GM12878 (cell line): ENCODE measurements around the gene NPM1. TPM values are rescaled to one million over a fixed set of nuclear protein-coding genes. Genes with fewer than 3 reads are reported as not detected.

Experiments
- ATAC-seq: fragments of 200-7000 bp; cut with Tn5 transposase; 3 replicates; pipeline ENCODE4 v1.9.1; 2020; ENCODE audit warnings: mild to moderate bottlenecking, moderate library complexity
- BruUV-seq: library from RNA; stranded (reverse); fragments of 400-500 nt; replicated peaks from 2 replicates; lab custom pipeline; 2021; lab: Mats Ljungman, UMichigan
- CTCF ChIA-PET: fragments of 300-600 bp; sonication (Branson Sonifier 250); formaldehyde crosslinking; extraction: SDS; loops from one replicate; lab custom pipeline; 2021; ENCODE audit warnings: inconsistent platforms; lab: Yijun Ruan, JAX
- POLR2A ChIA-PET: fragments of 350-600 bp; formaldehyde crosslinking; extraction: SDS; loops from one replicate; lab custom pipeline; 2021; ENCODE audit warnings: inconsistent platforms; lab: Charles Lee
- RAD21 ChIA-PET: fragments of 300-600 bp; sonication (Branson Sonifier 250); formaldehyde crosslinking; loops from one replicate; lab custom pipeline; 2023; ENCODE audit warnings: antibody characterized with exemption; ENCODE audit not compliant: unreplicated experiment; lab: Charles Lee
- SMC1A ChIA-PET: fragments of 300-600 bp; sonication (Branson Sonifier 250); formaldehyde crosslinking; loops from one replicate; lab custom pipeline; 2023; ENCODE audit not compliant: unreplicated experiment, uncharacterized antibody; lab: Charles Lee
- DNase-seq: peaks from one replicate; pipeline ENCODE4 v3.0.0-alpha.2; 2011; ENCODE audit warnings: low read depth, low spot score
- FAIRE-seq: peaks from 3 replicates; lab custom pipeline; 2011; peaks lifted over from hg19 to GRCh38; lab: Jason Lieb, UNC
- H2AFZ ChIP-seq: 2 replicates; pipeline ENCODE4 v1.6.0; 2011; ENCODE audit warnings: low read depth, low read length, control low read depth; ENCODE audit not compliant: control insufficient read depth
- H3K27ac ChIP-seq: 2 replicates; pipeline ENCODE4 v1.5.1; 2011; ENCODE audit warnings: control low read depth; ENCODE audit not compliant: control insufficient read depth, insufficient read depth
- H3K27me3 ChIP-seq, 2 experiments: replicated peaks in 1 of 2; 2 replicates each; pipeline versions ENCODE4 v1.6.0 to v1.6.1; 2011; ENCODE audit warnings: low read length in 1 of 2; ENCODE audit not compliant: control insufficient read depth in 2 of 2, insufficient read depth in 2 of 2
- H3K36me3 ChIP-seq, 2 experiments: 2 replicates each; pipeline ENCODE4 v1.5.1; 2011; ENCODE audit warnings: low read length in 1 of 2; ENCODE audit not compliant: control insufficient read depth in 2 of 2, insufficient read depth in 2 of 2
- H3K4me1 ChIP-seq: 2 replicates; pipeline ENCODE4 v1.6.1; 2011; ENCODE audit warnings: mild to moderate bottlenecking, low read length, moderate library complexity, mixed read lengths; ENCODE audit not compliant: control insufficient read depth, insufficient read depth
- H3K4me2 ChIP-seq: 2 replicates; pipeline ENCODE4 v1.6.0; 2011; ENCODE audit warnings: control low read depth; ENCODE audit not compliant: control insufficient read depth, insufficient read depth
- H3K4me3 ChIP-seq: fragments of 200-600 bp; sonication (generic); 2 replicates; pipeline ENCODE4 v1.5.1; 2016
- H3K79me2 ChIP-seq: 2 replicates; pipeline ENCODE4 v1.6.0; 2011; ENCODE audit warnings: low read length; ENCODE audit not compliant: control insufficient read depth, insufficient read depth
- H3K9ac ChIP-seq: 2 replicates; pipeline ENCODE4 v1.8.0; 2011; ENCODE audit warnings: low read length, control low read depth, mixed read lengths; ENCODE audit not compliant: control insufficient read depth, insufficient read depth
- H3K9me3 ChIP-seq: replicated peaks from 3 replicates; pipeline ENCODE4 v1.5.1; 2011; ENCODE audit warnings: mild to moderate bottlenecking, low read length; ENCODE audit not compliant: control insufficient read depth, insufficient read depth
- H4K20me1 ChIP-seq: 2 replicates; pipeline ENCODE4 v1.6.0; 2011; ENCODE audit not compliant: control insufficient read depth, insufficient read depth
- HDAC2 ChIP-seq: fragments of 200-600 bp; sonication (generic); IDR thresholded peaks from 2 replicates; pipeline ENCODE4 v1.6.1; 2017
- IKZF2 ChIP-seq, 2 experiments: fragments of 450-650 bp; IDR thresholded peaks; 2 replicates each; pipeline ENCODE4 v1.6.1; 2017; ENCODE audit warnings: mild to moderate bottlenecking in 2 of 2, moderate library complexity in 2 of 2
- NR2C2 ChIP-seq: IDR thresholded peaks from 2 replicates; pipeline ENCODE4 v1.6.1; 2011; ENCODE audit warnings: borderline replicate concordance, low read depth; ENCODE audit not compliant: control insufficient read depth, insufficient read length
- POLR2AphosphoS5 ChIP-seq: IDR thresholded peaks from 2 replicates; pipeline ENCODE4 v1.6.1; 2011; ENCODE audit warnings: mild to moderate bottlenecking, low read length, inconsistent platforms
- PRDM15 ChIP-seq: fragments of 450-650 bp; formaldehyde crosslinking; IDR thresholded peaks from 2 replicates; pipeline ENCODE4 v1.4.0; 2020; ENCODE audit warnings: mild to moderate bottlenecking, moderate library complexity
- WGBS: methylation state at CpG from one replicate; pipeline ENCODE4 v1.1.6; 2016; ENCODE audit warnings: low lambda C conversion rate; ENCODE audit not compliant: insufficient replicate concordance, insufficient coverage; ENCODE audit errors: missing lambda C conversion rate; 5-methylcytosine and 5-hydroxymethylcytosine counted together
- in situ Hi-C: fragments of 300-500 bp; cut with MboI; formaldehyde crosslinking; loops from 9 replicates; pipeline ENCODE4 v1.14.3; 2018; ENCODE audit warnings: mixed read lengths
- intact Hi-C: fragments of 100-400 bp; cut with micrococcal nuclease; formaldehyde crosslinking; loops from one replicate; pipeline ENCODE4 v1.14.2; 2022; ENCODE audit not compliant: unreplicated experiment
- polyA plus RNA-seq, 11 experiments: library from polyadenylated mRNA; depleted of rRNA in 4 of 11; unstranded in 6 of 11; stranded (reverse) in 5 of 11; fragments of >200 nt; fragmentation: Nextera tagmentation in 4 of 11; fragmentation: Illumina TruSeq in 1 of 11; extraction: Ambion mirVana in 4 of 11; extraction: Trizol in 1 of 11; gene quantifications; 1 replicate in 1 of 11; 2 replicates in 10 of 11; pipeline versions ENCODE4 v1.2.1 to v1.2.3, GENCODE V29; 2011 to 2016; ENCODE audit warnings: inconsistent platforms in 2 of 11, missing spikeins in 2 of 11, low read depth in 1 of 11
- total RNA-seq, 4 experiments: library from RNA; depleted of rRNA in 3 of 4; stranded (reverse); fragments of >200 nt in 3 of 4; fragmentation: Illumina TruSeq in 1 of 4; extraction: Trizol in 1 of 4; gene quantifications; 2 replicates each; pipeline versions ENCODE4 v1.2.1 to v1.2.3, GENCODE V29; 2013 to 2021
- TF ChIP-seq, protein P1 (sequence below): fragments of 450-650 bp; IDR thresholded peaks from 2 replicates; pipeline ENCODE4 v1.6.1; 2016; ENCODE audit warnings: mild to moderate bottlenecking, moderate library complexity, borderline replicate concordance

The NPM1 gene
- total and polyA plus RNA-seq, 10 of the 15 experiments (the other 5 are each of a cell fraction or from before 2014, with no cell fraction given): 1,843 to 5,466 (median 2,866) TPM

DNA sequence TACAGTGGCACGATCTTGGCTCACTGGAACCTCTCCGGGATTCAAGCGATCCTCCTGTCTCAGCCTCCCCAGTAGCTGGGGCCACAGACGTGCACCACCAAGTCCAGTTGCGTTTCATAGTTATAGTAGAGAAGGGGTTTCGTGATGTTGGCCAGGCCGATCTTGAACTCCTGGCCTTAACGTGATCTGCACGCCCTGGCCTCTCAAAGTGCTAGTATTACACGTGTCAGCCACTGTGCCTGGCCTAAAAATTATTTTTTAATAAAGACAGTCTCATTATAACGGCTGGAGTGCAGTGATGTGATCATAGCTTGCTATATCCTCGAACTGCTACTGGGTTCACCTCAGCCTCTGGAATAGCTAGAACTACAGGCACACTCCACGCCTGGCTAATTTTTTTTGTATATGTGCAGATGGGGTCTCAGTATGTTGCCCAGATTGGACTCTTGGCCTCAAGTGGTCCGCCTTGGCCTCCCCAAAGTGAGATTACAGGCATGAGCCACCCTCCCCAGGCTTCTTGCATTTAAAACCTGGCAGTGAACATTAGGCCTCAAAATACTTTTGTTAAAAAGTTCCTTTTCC lies 4.4 kb downstream of the NPM1 start:
- no peaks in the 10 kb centered on the region for H3K27me3 ChIP-seq
- peaks cover 18% of the 10 kb centered on the region; the same call in 1 of the 2 replicates for H4K20me1 ChIP-seq
- ATAC-seq: no peak
- peaks cover 94% of the 10 kb centered on the region for H3K79me2 ChIP-seq
- H3K9ac ChIP-seq: peak overlapping the region; percentile 9; the same call in 1 of the 2 replicates
- H3K27ac ChIP-seq: no peak overlapping the region
- H3K4me3 ChIP-seq: peak overlapping the region; percentile 92
- DNase-seq: no peak
- H2AFZ ChIP-seq: no peak overlapping the region
- H3K36me3 ChIP-seq: peaks cover 16 to 30% of the 10 kb centered on the region in 2 experiments
- RAD21 ChIA-PET: no interaction called here
- 39% methylated on average over 14 of the region's 14 CpGs for WGBS
- H3K4me1 ChIP-seq: peaks cover 5% of the 10 kb centered on the region
- intact Hi-C loops (no loop called here), in situ Hi-C loops (no loop called here)
- no peak for FAIRE-seq
- POLR2A ChIA-PET: interaction anchor here (1.7 kb wide), 1 partner anchor 18 kb away, joined by 11 read pairs; no protein-coding TSS in a partner anchor
- no peaks in the 10 kb centered on the region for H3K9me3 ChIP-seq
- SMC1A ChIA-PET: interaction anchor here (0.6 to 1.0 kb wide), 2 partner anchors 16 to 18 kb away, joined by 3 read pairs; no protein-coding TSS in a partner anchor
- H3K4me2 ChIP-seq: peak overlapping the region; percentile 45
- CTCF ChIA-PET: interaction anchor here (1.1 to 3.2 kb wide), 5 partner anchors 13 to 185 kb away, joined by 4 to 11 read pairs (median 5); partner anchors contain the start of gene FGF18
- no TSS peak for BruUV-seq
- TF ChIP-seq PRDM15 (CRISPR knock-in tag) (no peak), IKZF2 (IDR thresholded peaks at IDR 0.05) (no peak), HDAC2 (no peak), POLR2AphosphoS5 (peak; percentile 76), NR2C2 (no peak)
- TF ChIP-seq, protein P1, sequence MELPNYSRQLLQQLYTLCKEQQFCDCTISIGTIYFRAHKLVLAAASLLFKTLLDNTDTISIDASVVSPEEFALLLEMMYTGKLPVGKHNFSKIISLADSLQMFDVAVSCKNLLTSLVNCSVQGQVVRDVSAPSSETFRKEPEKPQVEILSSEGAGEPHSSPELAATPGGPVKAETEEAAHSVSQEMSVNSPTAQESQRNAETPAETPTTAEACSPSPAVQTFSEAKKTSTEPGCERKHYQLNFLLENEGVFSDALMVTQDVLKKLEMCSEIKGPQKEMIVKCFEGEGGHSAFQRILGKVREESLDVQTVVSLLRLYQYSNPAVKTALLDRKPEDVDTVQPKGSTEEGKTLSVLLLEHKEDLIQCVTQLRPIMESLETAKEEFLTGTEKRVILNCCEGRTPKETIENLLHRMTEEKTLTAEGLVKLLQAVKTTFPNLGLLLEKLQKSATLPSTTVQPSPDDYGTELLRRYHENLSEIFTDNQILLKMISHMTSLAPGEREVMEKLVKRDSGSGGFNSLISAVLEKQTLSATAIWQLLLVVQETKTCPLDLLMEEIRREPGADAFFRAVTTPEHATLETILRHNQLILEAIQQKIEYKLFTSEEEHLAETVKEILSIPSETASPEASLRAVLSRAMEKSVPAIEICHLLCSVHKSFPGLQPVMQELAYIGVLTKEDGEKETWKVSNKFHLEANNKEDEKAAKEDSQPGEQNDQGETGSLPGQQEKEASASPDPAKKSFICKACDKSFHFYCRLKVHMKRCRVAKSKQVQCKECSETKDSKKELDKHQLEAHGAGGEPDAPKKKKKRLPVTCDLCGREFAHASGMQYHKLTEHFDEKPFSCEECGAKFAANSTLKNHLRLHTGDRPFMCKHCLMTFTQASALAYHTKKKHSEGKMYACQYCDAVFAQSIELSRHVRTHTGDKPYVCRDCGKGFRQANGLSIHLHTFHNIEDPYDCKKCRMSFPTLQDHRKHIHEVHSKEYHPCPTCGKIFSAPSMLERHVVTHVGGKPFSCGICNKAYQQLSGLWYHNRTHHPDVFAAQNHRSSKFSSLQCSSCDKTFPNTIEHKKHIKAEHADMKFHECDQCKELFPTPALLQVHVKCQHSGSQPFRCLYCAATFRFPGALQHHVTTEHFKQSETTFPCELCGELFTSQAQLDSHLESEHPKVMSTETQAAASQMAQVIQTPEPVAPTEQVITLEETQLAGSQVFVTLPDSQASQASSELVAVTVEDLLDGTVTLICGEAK: no peak
- TF ChIP-seq, all 136 proteins: peak for 1
